Measurements from ENCODE around the gene ZBTB4. TPM values are rescaled to one million over a fixed set of nuclear protein-coding genes. Genes with fewer than 3 reads are reported as not detected.

Gene ZBTB4
- total and polyA plus RNA-seq, 9 of the 15 experiments (the other 6 are each of a cell fraction or from before 2014, with no cell fraction given) = 0.92 to 6.9 (median 3.3) TPM

DNA sequence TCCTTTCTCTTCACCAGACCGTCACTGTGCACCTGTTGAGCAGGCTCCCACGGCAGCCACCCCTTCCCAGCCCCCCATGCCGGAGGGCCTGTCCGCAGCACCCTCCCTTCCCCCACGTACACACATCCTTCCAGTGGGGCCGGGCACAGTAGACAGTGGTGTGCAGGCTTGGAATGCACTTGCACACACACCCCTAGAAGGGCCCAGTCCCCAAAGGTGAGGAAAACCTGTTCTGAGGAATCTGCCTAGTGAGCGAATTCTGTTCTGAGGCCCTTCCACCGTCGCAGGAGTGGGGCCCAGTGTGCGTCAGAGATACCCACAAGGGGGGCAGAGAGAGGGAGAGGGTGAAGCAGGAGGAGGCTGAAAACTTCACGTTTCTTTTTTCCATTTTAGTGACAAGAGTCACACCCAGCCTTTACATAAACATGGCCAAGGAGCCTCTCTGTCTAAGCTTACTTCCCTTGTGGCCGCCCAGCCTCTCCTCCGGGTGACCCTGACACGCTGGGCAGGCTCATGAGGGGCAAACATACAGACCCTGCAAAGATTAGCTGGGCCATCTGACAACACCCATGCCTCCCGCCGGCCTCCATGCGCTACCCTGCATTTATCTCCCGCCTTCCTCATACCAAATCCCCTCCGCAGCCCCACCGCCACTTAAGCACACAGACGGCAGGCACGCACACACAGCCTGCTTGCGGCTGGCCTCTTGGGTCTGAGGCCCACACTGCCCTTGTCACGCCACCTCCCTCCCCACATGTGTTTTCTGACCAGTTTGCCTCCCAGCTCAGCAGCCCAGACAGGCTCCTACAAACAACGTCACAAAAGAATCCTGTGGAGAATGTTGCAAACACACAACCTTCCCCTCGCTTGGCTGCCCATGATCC lies 1.8 kb downstream of the ZBTB4 start (continued):
- TF ChIP-seq PCBP2 (IDR thresholded peaks at IDR 0.05; ENCODE audit: low read depth, low read length, poor library complexity, severe bottlenecking) (no peak), FOXA1 (IDR thresholded peaks at IDR 0.05; ENCODE audit: borderline replicate concordance) (no peak), ZSCAN29 (IDR thresholded peaks at IDR 0.05) (no peak), YY1 (IDR thresholded peaks at IDR 0.05; ENCODE audit: borderline replicate concordance in 1 of 3, control insufficient read depth in 1 of 3, extremely low read depth in 1 of 3, insufficient read depth in 3 of 3, insufficient read length in 1 of 3, insufficient replicate concordance in 2 of 3, low read depth in 1 of 3, low read length in 2 of 3) (peak in 1 of 3 experiments; percentile 6), GATAD2A (IDR thresholded peaks at IDR 0.05) (no peak), GATA2 (CRISPR knock-in tag; IDR thresholded peaks at IDR 0.05) (no peak), DDX20 (tag; IDR thresholded peaks at IDR 0.05; ENCODE audit: low read depth) (no peak), ARNT (IDR thresholded peaks at IDR 0.05) (no peak)
- TF ChIP-seq, protein P1, sequence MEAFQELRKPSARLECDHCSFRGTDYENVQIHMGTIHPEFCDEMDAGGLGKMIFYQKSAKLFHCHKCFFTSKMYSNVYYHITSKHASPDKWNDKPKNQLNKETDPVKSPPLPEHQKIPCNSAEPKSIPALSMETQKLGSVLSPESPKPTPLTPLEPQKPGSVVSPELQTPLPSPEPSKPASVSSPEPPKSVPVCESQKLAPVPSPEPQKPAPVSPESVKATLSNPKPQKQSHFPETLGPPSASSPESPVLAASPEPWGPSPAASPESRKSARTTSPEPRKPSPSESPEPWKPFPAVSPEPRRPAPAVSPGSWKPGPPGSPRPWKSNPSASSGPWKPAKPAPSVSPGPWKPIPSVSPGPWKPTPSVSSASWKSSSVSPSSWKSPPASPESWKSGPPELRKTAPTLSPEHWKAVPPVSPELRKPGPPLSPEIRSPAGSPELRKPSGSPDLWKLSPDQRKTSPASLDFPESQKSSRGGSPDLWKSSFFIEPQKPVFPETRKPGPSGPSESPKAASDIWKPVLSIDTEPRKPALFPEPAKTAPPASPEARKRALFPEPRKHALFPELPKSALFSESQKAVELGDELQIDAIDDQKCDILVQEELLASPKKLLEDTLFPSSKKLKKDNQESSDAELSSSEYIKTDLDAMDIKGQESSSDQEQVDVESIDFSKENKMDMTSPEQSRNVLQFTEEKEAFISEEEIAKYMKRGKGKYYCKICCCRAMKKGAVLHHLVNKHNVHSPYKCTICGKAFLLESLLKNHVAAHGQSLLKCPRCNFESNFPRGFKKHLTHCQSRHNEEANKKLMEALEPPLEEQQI (IDR thresholded peaks at IDR 0.05) = no peak
- TF ChIP-seq, protein P2, sequence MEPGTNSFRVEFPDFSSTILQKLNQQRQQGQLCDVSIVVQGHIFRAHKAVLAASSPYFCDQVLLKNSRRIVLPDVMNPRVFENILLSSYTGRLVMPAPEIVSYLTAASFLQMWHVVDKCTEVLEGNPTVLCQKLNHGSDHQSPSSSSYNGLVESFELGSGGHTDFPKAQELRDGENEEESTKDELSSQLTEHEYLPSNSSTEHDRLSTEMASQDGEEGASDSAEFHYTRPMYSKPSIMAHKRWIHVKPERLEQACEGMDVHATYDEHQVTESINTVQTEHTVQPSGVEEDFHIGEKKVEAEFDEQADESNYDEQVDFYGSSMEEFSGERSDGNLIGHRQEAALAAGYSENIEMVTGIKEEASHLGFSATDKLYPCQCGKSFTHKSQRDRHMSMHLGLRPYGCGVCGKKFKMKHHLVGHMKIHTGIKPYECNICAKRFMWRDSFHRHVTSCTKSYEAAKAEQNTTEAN (CRISPR knock-in tag; IDR thresholded peaks at IDR 0.05) = no peak
- TF ChIP-seq, protein P3, sequence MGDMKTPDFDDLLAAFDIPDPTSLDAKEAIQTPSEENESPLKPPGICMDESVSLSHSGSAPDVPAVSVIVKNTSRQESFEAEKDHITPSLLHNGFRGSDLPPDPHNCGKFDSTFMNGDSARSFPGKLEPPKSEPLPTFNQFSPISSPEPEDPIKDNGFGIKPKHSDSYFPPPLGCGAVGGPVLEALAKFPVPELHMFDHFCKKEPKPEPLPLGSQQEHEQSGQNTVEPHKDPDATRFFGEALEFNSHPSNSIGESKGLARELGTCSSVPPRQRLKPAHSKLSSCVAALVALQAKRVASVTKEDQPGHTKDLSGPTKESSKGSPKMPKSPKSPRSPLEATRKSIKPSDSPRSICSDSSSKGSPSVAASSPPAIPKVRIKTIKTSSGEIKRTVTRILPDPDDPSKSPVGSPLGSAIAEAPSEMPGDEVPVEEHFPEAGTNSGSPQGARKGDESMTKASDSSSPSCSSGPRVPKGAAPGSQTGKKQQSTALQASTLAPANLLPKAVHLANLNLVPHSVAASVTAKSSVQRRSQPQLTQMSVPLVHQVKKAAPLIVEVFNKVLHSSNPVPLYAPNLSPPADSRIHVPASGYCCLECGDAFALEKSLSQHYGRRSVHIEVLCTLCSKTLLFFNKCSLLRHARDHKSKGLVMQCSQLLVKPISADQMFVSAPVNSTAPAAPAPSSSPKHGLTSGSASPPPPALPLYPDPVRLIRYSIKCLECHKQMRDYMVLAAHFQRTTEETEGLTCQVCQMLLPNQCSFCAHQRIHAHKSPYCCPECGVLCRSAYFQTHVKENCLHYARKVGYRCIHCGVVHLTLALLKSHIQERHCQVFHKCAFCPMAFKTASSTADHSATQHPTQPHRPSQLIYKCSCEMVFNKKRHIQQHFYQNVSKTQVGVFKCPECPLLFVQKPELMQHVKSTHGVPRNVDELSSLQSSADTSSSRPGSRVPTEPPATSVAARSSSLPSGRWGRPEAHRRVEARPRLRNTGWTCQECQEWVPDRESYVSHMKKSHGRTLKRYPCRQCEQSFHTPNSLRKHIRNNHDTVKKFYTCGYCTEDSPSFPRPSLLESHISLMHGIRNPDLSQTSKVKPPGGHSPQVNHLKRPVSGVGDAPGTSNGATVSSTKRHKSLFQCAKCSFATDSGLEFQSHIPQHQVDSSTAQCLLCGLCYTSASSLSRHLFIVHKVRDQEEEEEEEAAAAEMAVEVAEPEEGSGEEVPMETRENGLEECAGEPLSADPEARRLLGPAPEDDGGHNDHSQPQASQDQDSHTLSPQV (IDR thresholded peaks at IDR 0.05) = 0 out of 2 replicates have a peak, but pooled peaks have one; percentile 55
